SW480 (cell line): ENCODE measurements around the gene CSH1.
"Not testable (repeated sequence)": the region's sequence is repeated elsewhere in the genome, so short reads cannot be mapped to it uniquely, and the experiment has no call there.

Experiments
- DNase-seq: peaks from one replicate; pipeline ENCODE4 v3.0.0-alpha.2; 2016; ENCODE audit warnings: low spot score

The CSH1 gene

DNA sequence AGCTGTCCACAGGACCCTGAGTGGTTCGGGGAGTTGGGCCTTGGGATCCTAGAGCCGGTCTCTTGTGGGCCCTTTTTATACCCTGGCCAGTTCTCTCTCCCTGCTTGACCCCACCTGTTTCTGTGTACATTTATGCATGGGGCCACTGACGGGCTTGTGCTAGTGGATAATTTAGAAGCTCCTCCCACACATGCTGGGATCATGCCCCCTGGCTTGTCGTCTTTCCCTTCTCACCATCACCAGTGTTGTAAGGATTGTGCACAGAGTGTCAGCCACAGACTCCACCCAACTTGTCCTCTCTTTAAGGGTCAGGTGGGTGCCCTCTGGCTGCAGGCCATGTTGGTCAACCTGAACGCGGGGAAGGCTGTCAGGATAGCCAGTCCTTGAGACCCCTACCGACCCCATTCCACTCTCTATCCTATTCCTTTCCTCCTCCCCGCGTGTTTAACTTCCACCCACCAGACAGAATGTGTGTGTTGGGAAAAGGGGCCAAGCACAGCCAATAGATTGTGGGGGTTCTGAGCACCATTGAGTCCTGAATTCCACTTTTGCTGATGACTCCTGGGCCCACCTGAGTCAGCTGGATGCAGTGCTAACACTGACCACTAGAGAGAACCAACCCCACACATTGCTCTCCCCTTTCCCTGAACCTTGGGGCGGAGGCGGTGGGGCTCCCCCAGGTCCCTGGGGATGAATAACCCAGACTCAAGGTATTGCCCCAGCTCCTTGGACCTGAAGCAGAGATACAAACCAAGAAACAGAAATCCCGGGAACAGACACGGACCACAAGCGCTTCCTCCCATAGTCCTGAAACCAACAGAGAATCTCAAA, at the start of gene CSH1:
TSS of gene CSH1 (minus strand) at position 51 of the 831 bp plus-strand sequence. CDS start 63 bp downstream, outside the sequence.
- not testable (repeated sequence) for DNase-seq

DNA sequence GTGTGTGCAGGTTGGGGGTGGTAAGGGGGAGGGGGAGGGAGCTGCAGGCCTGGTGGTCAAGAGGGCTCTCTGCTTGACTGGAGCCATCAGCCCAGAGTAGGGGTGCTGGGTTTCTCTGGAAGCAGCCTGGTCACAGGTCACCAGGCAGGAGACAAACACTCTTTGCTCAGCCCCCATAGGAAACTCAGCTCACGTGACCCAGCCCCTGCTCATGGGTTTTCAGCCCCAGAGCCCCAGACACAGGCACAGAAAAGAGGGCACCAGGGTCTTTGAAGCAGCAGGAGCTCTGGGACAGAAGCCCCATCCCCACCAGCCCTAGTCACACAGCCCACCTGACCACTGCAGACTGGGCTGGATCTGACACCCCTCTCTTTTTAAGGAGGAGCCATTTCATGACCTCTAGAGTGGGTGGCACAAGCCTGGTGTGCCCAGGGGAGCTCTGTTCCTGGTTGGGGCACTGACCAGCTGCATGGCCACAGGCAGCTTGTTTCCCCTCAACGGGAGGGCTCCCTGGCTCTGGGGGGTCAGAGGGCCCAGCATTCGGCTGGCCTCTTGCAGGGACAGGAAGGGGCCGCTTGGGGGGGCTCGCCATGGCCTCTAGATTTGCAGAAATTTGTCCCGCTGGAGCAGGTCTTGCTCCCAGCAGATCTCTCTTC, 49.5 kb upstream of the CSH1 start:
- no peak for DNase-seq

DNA sequence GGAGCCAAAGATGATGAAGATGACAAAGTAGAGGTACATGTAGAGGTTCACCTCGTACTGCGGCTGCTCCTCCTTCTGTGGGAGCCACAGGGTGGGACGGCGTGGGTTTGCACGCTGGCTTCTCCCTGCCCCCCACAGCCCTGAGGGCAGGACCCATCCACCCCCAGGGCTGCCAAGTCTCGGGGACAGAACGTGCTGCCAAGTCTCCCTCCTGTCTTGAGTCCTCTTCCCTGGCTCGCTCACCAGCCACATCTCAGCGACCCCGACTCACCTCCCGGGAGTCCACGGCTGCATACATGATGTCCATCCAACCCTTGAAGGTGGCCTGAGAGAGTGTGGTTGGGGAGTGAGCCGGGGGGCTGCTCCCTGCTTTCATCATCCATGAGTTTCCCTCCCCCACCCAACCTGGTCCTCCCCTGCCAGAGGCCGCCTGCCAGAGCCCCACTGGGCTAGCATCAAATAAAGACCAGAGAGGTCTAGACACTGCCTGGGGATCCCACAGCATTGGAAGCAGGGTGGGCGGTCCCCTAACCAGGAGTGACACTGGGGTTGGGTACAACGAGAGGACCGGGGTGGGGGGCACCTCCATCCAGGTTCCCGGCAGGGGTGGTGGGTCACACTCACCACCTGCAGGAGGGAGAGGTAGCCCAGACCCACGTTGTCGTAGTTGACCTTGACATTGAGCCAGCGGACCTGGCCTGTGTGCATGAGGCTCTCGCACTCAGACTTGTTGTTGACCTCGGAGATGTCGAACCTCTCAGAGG, 48.5 kb upstream of the CSH1 start:
- no peak for DNase-seq

DNA sequence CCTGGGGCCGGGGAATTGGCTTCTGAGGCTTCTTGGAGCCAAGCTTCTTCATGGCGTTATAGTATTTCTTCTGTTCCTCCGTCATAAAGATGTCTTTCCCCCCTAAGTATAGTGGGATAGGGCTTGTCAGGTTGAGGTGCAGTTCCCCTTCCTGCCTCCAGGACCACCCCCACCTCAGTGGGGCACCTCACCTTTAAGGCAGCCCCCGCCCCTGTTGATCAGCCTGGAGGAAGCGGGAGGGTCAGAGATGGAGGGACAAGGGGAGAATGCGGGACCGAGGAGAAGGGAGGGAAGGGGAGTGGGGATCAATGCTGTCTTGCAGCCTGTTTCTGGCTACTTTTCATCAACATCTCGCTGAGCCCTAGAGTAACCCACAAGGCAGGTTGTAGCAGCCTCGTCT, 47.4 kb upstream of the CSH1 start:
- no peak for DNase-seq

DNA sequence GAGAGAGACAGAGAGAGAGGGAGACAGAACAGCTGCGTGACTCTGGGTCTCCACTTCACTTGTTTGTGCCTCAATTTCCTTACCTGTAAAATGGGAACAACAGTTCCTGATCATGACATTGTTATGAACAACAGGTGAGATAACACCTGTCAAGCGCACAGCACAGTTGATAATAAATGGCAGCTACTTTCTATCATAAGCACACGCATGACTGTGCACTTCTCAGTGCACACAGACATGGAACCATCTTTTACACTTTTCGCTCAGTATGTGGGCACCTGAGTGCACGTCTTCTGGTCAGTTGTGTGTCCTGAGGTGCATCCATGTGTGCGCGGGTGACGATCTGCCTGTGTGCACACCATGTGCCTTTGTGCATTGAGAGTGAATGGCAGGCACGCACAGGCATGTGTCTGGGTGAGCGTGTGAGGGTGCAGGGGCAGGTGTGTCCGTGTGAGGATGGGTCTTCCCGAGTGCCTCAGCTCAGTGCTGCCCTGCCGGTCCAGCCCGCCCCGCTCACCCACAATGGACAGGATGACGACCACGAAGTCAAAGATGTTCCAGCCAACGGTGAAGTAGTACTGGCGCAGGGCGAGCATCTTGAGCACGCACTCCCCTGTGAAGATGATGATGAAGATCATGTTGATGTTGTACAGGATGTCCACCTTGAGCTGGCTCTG, 46.1 kb upstream of the CSH1 start:
- DNase-seq = no peak

DNA sequence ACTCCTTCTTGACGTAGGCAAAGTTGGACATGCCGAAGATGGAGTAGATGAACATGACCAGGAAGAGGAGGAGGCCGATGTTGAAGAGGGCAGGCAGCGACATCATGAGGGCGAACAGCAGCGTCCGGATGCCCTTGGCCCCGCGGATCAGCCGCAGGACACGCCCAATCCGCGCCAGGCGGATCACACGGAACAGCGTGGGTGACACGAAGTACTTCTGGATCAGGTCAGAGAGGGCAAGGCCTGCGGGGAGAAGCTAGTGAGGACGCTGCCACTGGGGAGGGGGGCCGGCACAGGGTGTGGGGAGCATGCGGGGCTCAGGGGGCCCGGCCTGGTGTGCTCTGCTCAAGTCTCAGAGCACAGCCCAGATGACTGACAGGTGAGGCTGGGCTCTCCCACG, 45.4 kb upstream of the CSH1 start:
- DNase-seq = no peak

DNA sequence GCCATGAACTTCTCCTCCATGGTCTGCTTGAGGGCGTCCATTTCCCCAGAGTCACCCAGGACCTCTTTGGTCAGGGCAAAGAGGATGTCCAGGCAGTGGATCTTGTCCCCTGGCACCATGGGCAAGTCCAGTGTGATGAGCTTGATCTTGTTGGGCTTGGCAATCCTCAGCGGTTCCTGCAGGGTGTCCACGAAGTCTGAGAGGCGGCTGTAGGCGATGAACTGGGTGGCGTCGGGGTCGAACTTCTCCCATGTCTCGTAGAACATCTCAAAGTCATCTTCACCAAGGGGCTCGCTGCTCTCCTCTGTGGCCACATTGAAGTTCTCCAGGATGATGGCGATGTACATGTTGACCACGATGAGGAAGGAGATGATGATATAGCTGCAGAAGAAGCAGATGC, 44.8 kb upstream of the CSH1 start:
- no peak for DNase-seq

DNA sequence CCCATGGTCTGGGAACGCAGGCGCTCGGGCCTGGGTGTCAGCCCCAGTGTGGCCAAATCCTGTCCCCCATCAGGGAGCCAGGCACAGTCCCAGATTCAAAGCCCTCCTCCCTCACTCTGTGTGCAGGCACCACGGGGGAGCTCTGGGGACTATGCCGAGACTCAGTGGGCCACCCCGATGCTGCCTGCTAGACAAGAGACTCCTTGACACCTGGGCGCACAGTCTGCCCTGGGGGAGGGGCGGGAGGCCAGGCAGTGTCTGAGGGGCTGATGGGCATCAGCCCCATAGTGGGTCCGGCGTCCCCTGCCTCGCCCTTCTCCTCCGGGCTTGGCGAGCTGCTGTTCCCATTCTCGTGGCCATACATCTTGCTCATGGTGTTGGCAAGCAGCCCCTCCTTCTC, 44.2 kb upstream of the CSH1 start:
- DNase-seq = no peak

DNA sequence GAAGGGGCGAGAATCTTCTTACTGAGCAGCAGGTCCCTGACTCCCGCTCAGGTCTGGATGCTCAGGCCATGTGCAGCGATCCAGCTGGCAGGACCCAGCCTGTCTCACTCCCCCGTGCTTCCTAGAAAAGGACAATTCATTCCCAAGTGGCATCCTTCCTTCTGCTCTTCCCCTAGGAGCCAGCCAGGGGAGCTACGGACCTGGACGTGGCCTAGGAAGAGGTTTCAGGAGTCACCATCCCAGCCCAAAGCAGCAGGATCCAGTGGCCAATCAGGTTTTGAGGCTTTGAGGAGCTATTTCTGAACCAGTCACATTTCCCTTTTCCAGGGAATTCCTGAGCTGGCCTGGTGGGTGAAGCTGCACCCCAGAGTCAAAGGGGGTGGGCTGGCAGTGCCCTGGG, 43.5 kb upstream of the CSH1 start:
- DNase-seq = no peak

DNA sequence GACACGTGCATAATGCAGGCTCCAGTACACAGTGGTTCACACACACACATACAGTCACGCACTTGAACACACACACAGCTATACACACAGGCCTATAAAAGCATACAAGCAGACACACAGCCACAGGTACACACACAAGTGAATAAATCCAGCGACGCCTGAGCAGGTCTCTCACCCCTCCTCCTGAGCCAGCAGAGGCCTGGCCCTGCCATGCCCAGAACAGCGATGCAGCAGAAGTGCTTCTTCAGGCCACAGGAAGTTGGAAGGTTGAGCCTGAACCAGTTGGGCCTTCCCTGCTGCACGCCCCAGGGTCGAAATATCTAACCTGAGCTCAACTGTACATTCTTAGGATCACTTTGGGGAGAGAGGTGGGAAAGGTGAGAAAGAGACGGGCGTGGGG, 43.0 kb upstream of the CSH1 start:
- no peak for DNase-seq

DNA sequence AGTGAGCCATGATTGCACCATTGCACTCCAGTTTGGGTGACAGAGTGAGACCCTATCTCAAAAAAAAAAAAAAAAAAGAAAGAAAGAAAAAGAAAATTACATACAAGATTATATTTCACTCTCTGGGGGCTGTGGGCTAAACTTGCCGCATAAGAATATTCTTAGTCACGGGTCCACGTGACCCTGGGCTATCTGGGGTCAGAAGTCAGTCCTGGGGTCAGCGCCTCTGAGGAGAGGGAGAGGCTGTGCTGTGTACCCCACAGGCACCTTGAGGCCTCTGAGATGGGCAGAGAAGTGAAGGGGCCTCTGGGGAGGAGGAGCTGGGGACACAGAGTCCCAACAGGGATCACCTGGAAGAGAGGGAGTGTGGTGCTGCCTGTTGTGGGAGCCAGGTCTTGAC, 41.5 kb upstream of the CSH1 start:
- DNase-seq = no peak

DNA sequence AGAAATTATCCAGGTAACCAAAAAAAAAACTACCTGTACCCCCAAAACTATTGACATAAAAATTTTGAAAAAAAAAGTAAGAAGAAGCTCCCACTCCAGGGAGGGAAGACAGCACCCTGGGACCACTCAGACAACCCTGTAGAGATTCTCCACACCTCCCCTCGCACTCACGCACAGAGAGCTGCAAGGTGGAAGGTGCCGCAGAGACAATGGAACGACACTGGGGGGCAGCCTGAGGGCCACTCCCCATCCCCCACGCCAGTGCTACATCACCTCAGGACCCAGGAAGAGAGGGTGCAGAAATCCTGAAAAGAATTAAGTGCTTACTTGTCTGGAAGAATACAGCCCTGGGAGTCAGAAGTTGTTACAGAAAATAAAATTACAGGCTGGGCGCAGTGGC, 40.9 kb upstream of the CSH1 start:
- no peak for DNase-seq

DNA sequence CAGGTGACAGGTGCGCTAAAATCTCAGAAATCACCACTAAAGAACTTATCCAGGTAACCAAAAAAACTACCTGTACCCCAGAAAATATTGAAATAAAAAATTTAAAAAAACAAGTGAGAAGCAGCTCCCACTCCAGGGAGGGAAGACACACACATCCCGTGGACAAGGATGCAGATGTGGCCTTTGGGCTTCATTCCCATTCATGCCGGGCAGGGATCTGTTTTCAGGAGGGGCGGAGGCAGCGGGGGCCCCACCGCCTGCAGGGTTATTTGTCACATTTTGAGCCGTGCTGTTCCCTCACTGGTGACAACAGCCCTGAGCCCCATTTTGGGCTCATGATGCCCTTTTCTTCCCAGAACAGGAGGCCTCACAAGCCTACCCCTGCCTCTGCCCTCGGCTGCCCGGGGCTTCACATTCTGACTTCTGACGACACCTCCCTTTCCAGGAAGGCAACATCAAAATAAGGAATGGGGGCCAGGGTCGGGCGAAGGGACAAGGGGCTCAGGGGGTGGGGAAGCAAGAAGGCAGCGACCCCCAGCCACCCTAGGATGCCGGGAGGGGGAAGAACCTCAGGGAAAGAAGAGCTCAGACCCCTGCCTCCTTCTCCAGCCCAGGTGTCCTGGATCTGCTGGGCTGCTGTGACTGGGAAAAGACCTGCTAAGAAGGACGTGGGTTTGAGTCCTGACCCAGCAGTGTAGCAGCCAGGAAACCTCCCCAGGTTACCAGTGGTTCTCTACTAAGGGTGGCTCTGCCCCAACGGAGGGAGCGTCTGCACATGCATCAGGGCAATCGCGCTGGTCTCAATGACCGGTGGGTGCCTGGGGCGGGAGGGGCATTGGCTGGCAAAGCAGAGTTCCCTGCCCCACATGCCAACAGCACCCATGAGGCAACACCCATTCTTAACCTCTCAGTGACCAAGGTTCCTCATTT, 38.1 kb upstream of the CSH1 start:
- DNase-seq = no peak

DNA sequence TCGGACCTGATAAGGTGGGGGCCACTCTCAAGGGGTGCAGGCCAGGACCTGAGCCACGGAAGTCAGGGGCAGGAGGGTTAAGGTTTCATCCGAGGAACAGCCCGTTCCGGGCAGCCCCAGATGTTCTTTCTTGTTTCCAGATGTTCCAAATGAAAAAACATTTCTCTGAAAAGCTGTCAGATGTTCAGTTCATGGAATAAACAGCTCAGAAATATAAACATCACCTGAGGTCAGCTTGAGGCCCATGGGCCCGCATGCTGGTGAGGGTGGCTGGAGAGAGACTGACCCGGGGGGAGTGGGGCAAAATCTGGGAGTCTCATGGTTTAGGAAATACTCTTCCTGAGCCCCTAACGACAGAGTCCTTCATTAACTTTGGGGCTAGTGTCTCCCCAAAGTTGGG, 37.2 kb upstream of the CSH1 start:
- DNase-seq = no peak

DNA sequence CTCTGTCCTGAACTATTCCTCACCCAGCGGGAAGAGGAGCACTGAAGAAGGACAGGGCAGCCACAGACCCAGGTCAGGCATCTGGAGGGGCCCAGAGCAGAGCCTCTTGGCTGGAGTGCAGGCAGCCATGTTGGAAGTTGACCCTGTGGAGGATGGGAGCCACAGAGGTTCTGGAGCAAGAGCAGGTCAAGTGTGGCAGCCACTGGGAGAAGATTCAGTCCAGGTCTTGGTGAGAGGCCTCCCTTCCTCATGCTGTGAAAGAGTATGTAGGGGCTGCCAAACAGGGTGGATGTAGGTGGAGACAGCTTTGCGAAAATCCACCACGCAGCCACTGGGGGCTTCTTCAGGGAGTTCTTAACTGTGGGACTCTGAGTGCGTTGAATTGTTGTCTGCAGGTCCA, 36.3 kb upstream of the CSH1 start:
- DNase-seq = no peak

DNA sequence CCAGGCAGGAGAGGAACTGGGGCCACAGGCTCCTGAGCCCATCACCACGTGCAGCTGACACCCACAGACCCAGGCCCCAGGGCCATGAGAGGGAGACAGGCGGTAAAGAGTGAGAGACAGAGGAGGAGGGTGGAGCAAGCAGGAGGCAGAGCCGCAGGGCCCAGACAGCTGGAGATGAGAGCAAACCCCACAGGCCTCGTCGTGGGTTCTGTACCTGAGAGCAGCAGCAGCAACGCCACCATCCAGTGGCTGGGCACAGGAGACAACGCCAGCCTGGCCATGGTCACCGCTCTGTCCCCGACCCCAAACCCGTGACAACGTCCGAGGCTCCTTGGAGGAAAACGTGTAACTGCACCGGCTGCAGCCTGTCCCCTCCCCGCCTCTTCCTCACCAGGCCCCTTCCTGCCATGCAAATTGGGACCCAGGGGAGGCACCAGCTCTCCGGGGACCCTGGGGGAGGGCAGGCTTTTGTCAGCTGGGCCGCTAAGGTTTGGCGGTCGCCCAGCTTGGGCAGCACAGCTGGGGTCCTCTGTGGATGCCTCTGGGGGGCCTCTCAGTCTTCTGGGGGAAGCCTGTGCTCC, 35.7 kb upstream of the CSH1 start, which contains the start of gene CD79B:
TSS of gene CD79B (minus strand) at position 351 of the 581 bp plus-strand sequence. CDS start at position 281, 70 bp downstream.
- DNase-seq = no peak

DNA sequence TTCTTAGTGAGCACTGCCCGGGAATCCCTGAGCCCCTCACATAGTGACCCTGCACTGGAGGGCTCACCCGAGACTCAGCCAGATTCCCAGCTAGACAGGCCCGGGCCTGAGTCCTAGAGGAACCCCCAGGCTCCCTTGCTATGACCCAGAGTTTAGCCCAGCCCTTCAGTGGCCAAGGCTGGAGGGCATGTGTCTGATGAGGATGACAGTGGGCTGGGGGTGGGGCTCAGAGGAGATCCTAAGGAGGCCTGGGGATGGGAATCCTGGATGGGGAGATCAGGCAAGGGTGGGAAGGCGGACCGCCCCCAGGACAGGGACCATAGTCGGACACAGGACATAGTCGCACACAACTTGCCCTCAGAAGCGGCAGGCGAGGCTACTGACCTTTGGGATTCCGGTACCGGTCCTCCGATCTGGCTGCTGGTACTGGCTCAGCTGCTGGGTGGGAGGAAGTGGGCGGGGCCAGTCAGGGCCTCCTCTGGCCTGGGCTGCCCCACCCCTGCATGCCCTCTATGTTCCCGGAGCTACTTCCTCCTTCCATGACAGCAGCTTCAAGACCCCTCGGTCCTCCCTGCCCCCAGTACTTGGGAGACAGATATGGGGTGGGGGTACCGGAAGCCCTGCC, 34.7 kb upstream of the CSH1 start:
- DNase-seq = no peak

DNA sequence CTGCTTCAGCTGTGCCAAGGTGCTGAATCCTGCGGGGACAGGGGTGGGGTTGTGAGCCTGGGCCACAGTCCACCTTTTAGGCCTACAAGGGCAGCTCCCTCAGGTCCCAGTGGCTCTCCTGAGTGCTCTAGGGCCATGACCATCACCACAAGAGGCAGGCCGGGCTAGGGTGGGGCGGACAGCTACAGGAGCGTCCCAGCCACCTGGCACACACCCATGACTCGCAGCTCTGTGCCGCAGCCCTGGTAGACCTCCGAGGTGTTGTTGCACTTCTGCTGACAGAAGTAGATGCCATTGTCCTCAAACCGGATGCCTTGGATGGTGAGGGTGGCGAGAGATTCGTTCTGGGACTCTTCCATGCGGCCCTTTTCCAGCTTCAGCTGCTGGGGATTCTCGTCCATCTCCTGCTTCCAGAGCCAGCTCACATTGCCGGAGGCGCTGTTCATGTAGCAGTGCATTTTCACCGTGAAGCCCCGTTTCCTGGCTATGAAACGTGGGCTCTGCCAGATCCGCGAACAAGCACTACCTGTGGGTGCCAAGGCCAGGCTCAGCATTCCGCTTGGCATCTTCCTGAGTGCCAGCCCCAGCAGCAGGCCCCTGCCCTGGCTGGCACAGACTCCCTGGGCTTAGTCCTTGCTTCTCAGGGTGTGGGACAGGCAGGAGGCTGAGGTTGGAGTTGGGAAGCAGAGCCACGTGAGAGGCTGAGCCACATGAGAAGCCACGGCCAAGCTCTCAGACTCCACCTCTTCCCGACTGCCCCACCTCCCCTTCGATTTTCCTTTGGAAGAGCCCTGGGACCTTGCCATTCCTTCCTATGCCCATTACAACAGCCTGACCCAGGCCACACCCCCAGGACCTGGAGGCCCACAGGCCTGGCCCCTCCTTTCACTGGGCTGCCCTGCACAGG, 33.7 kb upstream of the CSH1 start:
- DNase-seq = no peak
